ENCODE results near the gene MEGF11.

- TF ChIP-seq POLR2AphosphoS5 (IDR thresholded peaks at IDR 0.05; ENCODE audit: low read depth, low read length) (no peak), POU2F2 (IDR thresholded peaks at IDR 0.05; ENCODE audit: low read depth, low read length) (no peak), TAF1 (IDR thresholded peaks at IDR 0.05; ENCODE audit: low read depth, low read length) (no peak)
These were observed 196.5 kb downstream of the MEGF11 start for GRCh38 chr15:66057089-66057488.

Measured in GM12891 (cell line).